ENCODE results near the gene SLC25A25. TPM values are rescaled to one million over a fixed set of nuclear protein-coding genes. Genes with fewer than 3 reads are reported as not detected.

The SLC25A25 gene
- total and polyA plus RNA-seq, 2 of the 8 experiments (the other 6 are each of a cell fraction or from before 2014, with no cell fraction given): 6.5 to 18.5 TPM

- no peaks in the 10 kb centered on the region for H3K79me2 ChIP-seq (ENCODE audit: control insufficient read depth in 1 of 2, insufficient read depth in 2 of 2, low read length in 2 of 2)
- no peak overlapping the region for H3K14ac ChIP-seq (ENCODE audit: insufficient read length)
- H4K20me1 ChIP-seq (replicated peaks in 1 of 2; ENCODE audit: control insufficient read depth in 1 of 2, insufficient read depth in 2 of 2, low read length in 2 of 2): no peaks in the 10 kb centered on the region
- H3K23me2 ChIP-seq (ENCODE audit: low read depth, low read length): no peaks in the 10 kb centered on the region
- no peak for FAIRE-seq
- H3K4me2 ChIP-seq (ENCODE audit: insufficient read depth in 1 of 2, low read depth in 2 of 2, low read length in 2 of 2): no peak overlapping the region
- H3K23ac ChIP-seq (ENCODE audit: insufficient read length): no peak overlapping the region
- H3K9me3 ChIP-seq (ENCODE audit: insufficient read depth in 2 of 2, low read depth in 1 of 2, low read length in 1 of 2): no peaks in the 10 kb centered on the region
- H4K8ac ChIP-seq (ENCODE audit: extremely low read depth, insufficient read depth, low read length): no peak overlapping the region; the same call in 1 of the 2 replicates
- H2AFZ ChIP-seq (ENCODE audit: low read length): no peak overlapping the region
- no peak overlapping the region for H2BK20ac ChIP-seq (ENCODE audit: low read length)
- no peaks in the 10 kb centered on the region for H3K4me1 ChIP-seq (replicated peaks in 1 of 4; ENCODE audit: control insufficient read depth in 3 of 4, insufficient read depth in 4 of 4, low read length in 3 of 4)
- H2BK15ac ChIP-seq (ENCODE audit: low read length): no peak overlapping the region
- POLR2A ChIA-PET (ENCODE audit: partially characterized antibody): interaction anchor here (1.4 to 1.5 kb wide), 2 partner anchors 8 to 20 kb away, joined by 3 read pairs; no protein-coding TSS in a partner anchor
- H2BK5ac ChIP-seq (ENCODE audit: low read depth, low read length): no peak overlapping the region
- CTCF ChIA-PET (ENCODE audit: partially characterized antibody): interaction anchor here (0.6 to 2.8 kb wide), 5 partner anchors 9 to 39 kb away, joined by 3 to 15 read pairs (median 12); no protein-coding TSS in a partner anchor
- no peak overlapping the region for H3K18ac ChIP-seq (ENCODE audit: extremely low read depth, low read length)
- no peaks in the 10 kb centered on the region for H3K27me3 ChIP-seq (replicated peaks in 1 of 4; ENCODE audit: control insufficient read depth in 3 of 4, extremely low read depth in 1 of 4, insufficient read depth in 3 of 4, low read length in 3 of 4)
- no peak for TF ChIP-seq BRCA1 (IDR thresholded peaks at IDR 0.05; ENCODE audit: low read depth, low read length)
- no peak for TF ChIP-seq TEAD4 (IDR thresholded peaks at IDR 0.05; ENCODE audit: low read depth, low read length)
- no peak for TF ChIP-seq TBP (IDR thresholded peaks at IDR 0.05; ENCODE audit: low read depth, low read length)
- TF ChIP-seq CREB1 (IDR thresholded peaks at IDR 0.05): no peak
- no peak for TF ChIP-seq CBX8 (IDR thresholded peaks at IDR 0.05; ENCODE audit: borderline replicate concordance, low read depth, low read length)
- no peak overlapping the region for H3K9ac ChIP-seq (replicated peaks in 1 of 4; ENCODE audit: extremely low read depth in 1 of 4, low read depth in 3 of 4, low read length in 3 of 4)
- WGBS, 2 experiments (ENCODE audit: extremely low coverage in 1 of 2, insufficient coverage in 1 of 2, insufficient read length in 1 of 2, insufficient replicate concordance in 2 of 2, low coverage in 1 of 2, low lambda C conversion rate in 2 of 2, missing lambda C conversion rate in 1 of 2): 87% methylated on average over 4 of the region's 4 CpGs; no CpG with 5 or more reads in 1 of the 2 experiments
- no peak overlapping the region for H3K56ac ChIP-seq (replicated peaks; ENCODE audit: insufficient read length, low read depth, low read length)
- no peak overlapping the region for H4K91ac ChIP-seq (replicated peaks; ENCODE audit: insufficient read length, low read length)
- DNase-seq (ENCODE audit: low read depth in 1 of 2, low spot score in 2 of 2): no peak
- H2BK12ac ChIP-seq (ENCODE audit: low read depth, low read length): no peak overlapping the region
- H2AK5ac ChIP-seq (ENCODE audit: low read depth, low read length): no peak overlapping the region
- H3K4me3 ChIP-seq (ENCODE audit: extremely low read depth in 1 of 4, insufficient read depth in 2 of 4, low read depth in 3 of 4, low read length in 4 of 4): no peak overlapping the region
- H4K5ac ChIP-seq (ENCODE audit: insufficient read length, low read depth, low read length): no peak overlapping the region
- H2BK120ac ChIP-seq (replicated peaks; ENCODE audit: low read depth, low read length): no peak overlapping the region
- H3K36me3 ChIP-seq (ENCODE audit: control insufficient read depth in 2 of 4, insufficient read depth in 4 of 4, low read length in 3 of 4): no peaks in the 10 kb centered on the region
- H3K4ac ChIP-seq (replicated peaks; ENCODE audit: insufficient read length, low read depth, low read length): no peak overlapping the region
- H3K27ac ChIP-seq (ENCODE audit: low read depth, low read length): no peak overlapping the region
- H3K79me1 ChIP-seq (ENCODE audit: low read depth, low read length): no peaks in the 10 kb centered on the region
These were observed 74.0 kb downstream of the SLC25A25 start for GRCh38 chr9:128142061-128142460.
